Activated CD4-positive, alpha-beta T cell treated with anti-CD3 and anti-CD28 coated beads for 36 hours (primary cell): ENCODE data around the gene DTX3. TPM values are rescaled to one million over a fixed set of nuclear protein-coding genes. Genes with fewer than 3 reads are reported as not detected.

ENCODE experiments used
- ATAC-seq: fragments of 200-7000 bp; cut with Tn5 transposase; one replicate; pipeline ENCODE4 v1.10.0; 2021; ENCODE audit warnings: mild to moderate bottlenecking, moderate library complexity
- CTCF ChIA-PET: fragments of 350-600 bp; sonication (Branson Sonifier 250); formaldehyde crosslinking; loops from one replicate; lab custom pipeline; 2021; ENCODE audit warnings: antibody characterized with exemption; lab: Charles Lee
- POLR2A ChIA-PET: fragments of 350-600 bp; sonication (Branson Sonifier 250); formaldehyde crosslinking; loops from one replicate; lab custom pipeline; 2021; ENCODE audit warnings: antibody characterized with exemption, inconsistent platforms; lab: Charles Lee
- DNase-seq: peaks from one replicate; pipeline ENCODE4 v3.0.0-alpha.2; 2020
- H3K27ac Mint-ChIP-seq: one replicate; pipeline ENCODE4 v1.8.0; 2021; ENCODE audit warnings: mixed read lengths
- H3K27me3 Mint-ChIP-seq: one replicate; pipeline ENCODE4 v1.8.0; 2021; ENCODE audit warnings: mixed read lengths
- H3K36me3 Mint-ChIP-seq: one replicate; pipeline ENCODE4 v1.8.0; 2021; ENCODE audit warnings: low read depth, mixed read lengths
- H3K4me1 Mint-ChIP-seq: one replicate; pipeline ENCODE4 v1.8.0; 2021; ENCODE audit warnings: mixed read lengths
- H3K4me3 Mint-ChIP-seq: one replicate; pipeline ENCODE4 v1.8.0; 2021; ENCODE audit warnings: mild to moderate bottlenecking, moderate library complexity, mixed read lengths
- H3K9me3 Mint-ChIP-seq: one replicate; pipeline ENCODE4 v1.8.0; 2021; ENCODE audit warnings: low read depth, mixed read lengths
- intact Hi-C, 2 experiments: fragments of 100-400 bp; cut with DNase I in 1 of 2; cut with micrococcal nuclease in 1 of 2; formaldehyde crosslinking; loops; one replicate each; pipeline versions ENCODE4 v1.14.2 to v1.15.1; 2022 to 2024; cut with DNase I, micrococcal nuclease
- total RNA-seq, 2 experiments: library from RNA; stranded (reverse); gene quantifications; one replicate each; pipeline ENCODE4 v1.2.3, GENCODE V29; 2021

Gene DTX3
- total RNA-seq, 2 experiments from 2014 or later = 16.7 to 17.0 TPM

GRCh38 chr12:57620245-57620935 lies 15.8 kb downstream of the DTX3 start:
- ATAC-seq (no peak), DNase-seq (no peak)
- ChIA-PET POLR2A (interaction anchor here (0.7 kb wide), 1 partner anchor 37 kb away, joined by 3 read pairs; no protein-coding TSS in a partner anchor), CTCF (interaction anchor here (0.6 to 6.3 kb wide), 21 partner anchors 8 to 878 kb away, joined by 3 to 76 read pairs (median 4); partner anchors contain the start of genes B4GALNT1 and PIP4K2C)
- H3K27ac Mint-ChIP-seq = no peak overlapping the region
- intact Hi-C loops = loop anchor here in 1 of 2 experiments (5.0 kb wide), 1 partner anchor 163 kb away; the partner anchor contains the start of genes GLI1 and INHBE
- H3K9me3 Mint-ChIP-seq = no peaks in the 10 kb centered on the region
- H3K4me3 Mint-ChIP-seq = peak overlapping the region; percentile 60
- peaks cover 73% of the 10 kb centered on the region for H3K27me3 Mint-ChIP-seq
- H3K4me1 Mint-ChIP-seq = peaks cover 26% of the 10 kb centered on the region
- H3K36me3 Mint-ChIP-seq = no peaks in the 10 kb centered on the region

- H3K36me3 Mint-ChIP-seq = no peaks in the 10 kb centered on the region
- intact Hi-C loops = loop anchor here (1.0 to 5.0 kb wide), 4 partner anchors 10 to 164 kb away; partner anchors contain the start of genes GLI1 (in 2 of the 2), ARHGEF25 (in 1 of the 2) and INHBE (in 1 of the 2)
- peaks cover 26% of the 10 kb centered on the region for H3K4me1 Mint-ChIP-seq
- H3K4me3 Mint-ChIP-seq = peak overlapping the region; percentile 60
- ATAC-seq = peak; percentile 31
- H3K27me3 Mint-ChIP-seq = peaks cover 79% of the 10 kb centered on the region
- POLR2A ChIA-PET = interaction anchor here (0.7 kb wide), 1 partner anchor 38 kb away, joined by 3 read pairs; no protein-coding TSS in a partner anchor
- peak; percentile 35 for DNase-seq
- CTCF ChIA-PET = interaction anchor here (0.7 to 6.3 kb wide), 19 partner anchors 9 to 877 kb away, joined by 3 to 76 read pairs (median 5); partner anchors contain the start of genes B4GALNT1 and PIP4K2C
- H3K27ac Mint-ChIP-seq = peak overlapping the region; percentile 17
- H3K9me3 Mint-ChIP-seq = no peaks in the 10 kb centered on the region
Observed at GRCh38 chr12:57620936-57621496, 16.4 kb downstream of the DTX3 start.

GRCh38 chr12:57621497-57622292 lies 17.1 kb downstream of the DTX3 start:
- peak; percentile 80 for ATAC-seq

GRCh38 chr12:57622293-57623245 lies 17.9 kb downstream of the DTX3 start:
- H3K9me3 Mint-ChIP-seq = no peaks in the 10 kb centered on the region
- H3K27me3 Mint-ChIP-seq = peaks cover 86% of the 10 kb centered on the region
- H3K4me1 Mint-ChIP-seq = peaks cover 35% of the 10 kb centered on the region
- ChIA-PET CTCF (interaction anchor here (0.5 to 6.3 kb wide), 7 partner anchors 8 to 304 kb away, joined by 3 to 76 read pairs (median 3); no protein-coding TSS in a partner anchor), POLR2A (no interaction called here)
- H3K36me3 Mint-ChIP-seq = no peaks in the 10 kb centered on the region
- intact Hi-C loops = loop anchor here in 1 of 2 experiments (5.0 kb wide), 1 partner anchor 165 kb away; the partner anchor contains the start of genes GLI1 and INHBE
- H3K27ac Mint-ChIP-seq = no peak overlapping the region
- no peak for DNase-seq
- no peak for ATAC-seq
- H3K4me3 Mint-ChIP-seq = no peak overlapping the region

More at GRCh38 chr12:57621497-57622292, 17.1 kb downstream of the DTX3 start:
- CTCF ChIA-PET = interaction anchor here (0.6 to 6.3 kb wide), 18 partner anchors 9 to 221 kb away, joined by 3 to 76 read pairs (median 6); partner anchors contain the start of gene B4GALNT1
- DNase-seq = peak; percentile 79
- Mint-ChIP-seq H3K9me3 (no peaks in the 10 kb centered on the region), H3K4me1 (peaks cover 28% of the 10 kb centered on the region), H3K27ac (no peak overlapping the region), H3K4me3 (peak overlapping the region; percentile 60), H3K27me3 (peaks cover 84% of the 10 kb centered on the region), H3K36me3 (no peaks in the 10 kb centered on the region)
- intact Hi-C loops = loop anchor here (1.0 to 5.0 kb wide), 4 partner anchors 10 to 164 kb away; partner anchors contain the start of genes GLI1 (in 2 of the 2), ARHGEF25 (in 1 of the 2) and INHBE (in 1 of the 2)
- POLR2A ChIA-PET = interaction anchor here (0.7 kb wide), 1 partner anchor 38 kb away, joined by 3 read pairs; no protein-coding TSS in a partner anchor

GRCh38 chr12:57623385-57623784 lies 18.8 kb downstream of the DTX3 start:
- Mint-ChIP-seq H3K27me3 (peaks cover 86% of the 10 kb centered on the region), H3K4me1 (peaks cover 40% of the 10 kb centered on the region), H3K4me3 (no peak overlapping the region), H3K9me3 (no peaks in the 10 kb centered on the region), H3K27ac (no peak overlapping the region), H3K36me3 (no peaks in the 10 kb centered on the region)
- intact Hi-C loops = loop anchor here in 1 of 2 experiments (5.0 kb wide), 1 partner anchor 166 kb away; the partner anchor contains the start of genes GLI1 and INHBE
- ATAC-seq (no peak), DNase-seq (no peak)
- ChIA-PET CTCF (interaction anchor here (0.8 to 6.3 kb wide), 3 partner anchors 15 to 164 kb away, joined by 4 to 76 read pairs (median 4); partner anchors contain the start of gene GLI1), POLR2A (interaction anchor here (0.7 kb wide), 2 partner anchors 20 to 23 kb away, joined by 3 read pairs; no protein-coding TSS in a partner anchor)

- peaks cover 40% of the 10 kb centered on the region for H3K4me1 Mint-ChIP-seq
- ATAC-seq (no peak), DNase-seq (no peak)
- no peak overlapping the region for H3K27ac Mint-ChIP-seq
- no peak overlapping the region for H3K4me3 Mint-ChIP-seq
- H3K9me3 Mint-ChIP-seq = no peaks in the 10 kb centered on the region
- POLR2A ChIA-PET = interaction anchor here (0.7 kb wide), 2 partner anchors 21 to 22 kb away, joined by 3 read pairs; no protein-coding TSS in a partner anchor
- H3K27me3 Mint-ChIP-seq = peaks cover 88% of the 10 kb centered on the region
- CTCF ChIA-PET = interaction anchor here (0.8 to 6.3 kb wide), 3 partner anchors 30 to 165 kb away, joined by 3 to 76 read pairs (median 4); partner anchors contain the start of gene GLI1
- intact Hi-C loops = loop anchor here in 1 of 2 experiments (5.0 kb wide), 1 partner anchor 167 kb away; the partner anchor contains the start of genes GLI1 and INHBE
- H3K36me3 Mint-ChIP-seq = no peaks in the 10 kb centered on the region
Observed at GRCh38 chr12:57623811-57624390, 19.3 kb downstream of the DTX3 start.

- Mint-ChIP-seq H3K27me3 (peaks cover 87% of the 10 kb centered on the region), H3K4me1 (peaks cover 37% of the 10 kb centered on the region), H3K36me3 (no peaks in the 10 kb centered on the region), H3K4me3 (no peak overlapping the region), H3K27ac (no peak overlapping the region), H3K9me3 (no peaks in the 10 kb centered on the region)
- CTCF ChIA-PET = interaction anchor here (1.0 to 6.3 kb wide), 5 partner anchors 8 to 41 kb away, joined by 3 to 76 read pairs (median 5); no protein-coding TSS in a partner anchor
- ATAC-seq = no peak
- POLR2A ChIA-PET = interaction anchor here (0.9 kb wide), 1 partner anchor 1264 kb away, joined by 3 read pairs; the partner anchor contains the start of gene STAT2
- intact Hi-C loops = loop anchor here in 1 of 2 experiments (5.0 kb wide), 1 partner anchor 167 kb away; the partner anchor contains the start of genes GLI1 and INHBE
- no peak for DNase-seq
Observed at GRCh38 chr12:57624441-57625220, 20.0 kb downstream of the DTX3 start.

GRCh38 chr12:57625261-57626032 lies 20.8 kb downstream of the DTX3 start:
- H3K4me1 Mint-ChIP-seq = peaks cover 30% of the 10 kb centered on the region
- POLR2A ChIA-PET = interaction anchor here (0.9 kb wide), 1 partner anchor 1265 kb away, joined by 3 read pairs; the partner anchor contains the start of gene STAT2
- no peak for DNase-seq
- CTCF ChIA-PET = interaction anchor here (0.7 to 6.3 kb wide), 7 partner anchors 8 to 175 kb away, joined by 3 to 76 read pairs (median 3); no protein-coding TSS in a partner anchor
- H3K4me3 Mint-ChIP-seq = no peak overlapping the region
- H3K27me3 Mint-ChIP-seq = peaks cover 88% of the 10 kb centered on the region
- no peaks in the 10 kb centered on the region for H3K36me3 Mint-ChIP-seq
- no peaks in the 10 kb centered on the region for H3K9me3 Mint-ChIP-seq
- H3K27ac Mint-ChIP-seq = no peak overlapping the region
- ATAC-seq = no peak
- intact Hi-C loops = no loop called here
